ENCODE results near the gene AURKB. TPM values are rescaled to one million over a fixed set of nuclear protein-coding genes. Genes with fewer than 3 reads are reported as not detected.
A peak's percentile ranks its signal among the peaks of the same experiment; 100 is the strongest.
"Not testable (repeated sequence)": the region's sequence is repeated elsewhere in the genome, so short reads cannot be mapped to it uniquely, and the experiment has no call there.

AURKB gene
- polyA plus RNA-seq (2014; cell fraction: cytosol; rRNA removed), result 408 and 427 TPM in 2 replicates
- polyA plus RNA-seq (2014; cell fraction: nucleus; rRNA removed), result 463 and 597 TPM in 2 replicates

DNA sequence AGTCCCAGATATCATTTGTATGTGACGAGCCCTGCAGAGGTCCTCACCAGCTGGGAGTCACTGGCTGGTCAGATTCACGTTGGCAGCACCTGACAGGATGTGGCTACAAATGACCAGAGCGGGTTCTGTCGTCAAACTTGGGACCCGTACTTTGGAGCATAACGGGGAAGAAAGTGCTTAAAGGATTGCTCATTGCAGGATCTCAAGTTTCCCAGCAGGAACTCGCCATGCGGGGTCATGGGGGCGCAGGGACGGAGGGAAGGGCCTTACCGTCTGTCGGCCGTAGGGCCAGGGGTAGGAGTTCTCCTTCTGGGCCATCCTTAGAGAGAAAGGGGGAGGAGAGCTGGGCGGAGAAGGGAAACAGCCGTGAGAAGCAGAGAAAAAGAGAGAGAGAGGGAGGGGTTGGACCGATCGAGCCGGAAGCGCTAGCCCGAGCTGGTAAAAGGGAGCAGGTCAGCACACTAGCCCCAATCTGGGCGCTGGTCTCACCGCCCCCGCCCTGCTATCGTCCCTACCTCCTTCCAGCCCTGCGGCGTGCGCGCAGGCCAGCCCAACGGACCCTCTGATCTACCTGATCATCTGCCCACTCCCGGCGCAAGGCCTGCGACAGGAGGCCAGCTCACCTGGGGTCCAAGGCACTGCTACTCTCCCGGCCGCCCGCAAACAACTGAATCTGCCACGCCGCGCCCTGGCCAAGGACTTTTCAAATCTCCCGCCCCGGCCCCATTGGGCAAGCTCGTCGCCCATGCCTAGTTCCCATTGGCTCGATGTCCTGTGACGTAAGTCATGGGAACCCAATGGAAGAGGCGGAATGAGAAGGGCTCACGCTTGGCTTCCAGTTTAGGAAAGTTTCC, at the start of gene AURKB:
Gene AURKB, minus strand, starts transcription at position 669 of the 854 bp plus-strand sequence. Its CDS starts 351 bp downstream, at position 318.
- peak; percentile 96 for DNase-seq (ENCODE audit: low spot score)

DNA sequence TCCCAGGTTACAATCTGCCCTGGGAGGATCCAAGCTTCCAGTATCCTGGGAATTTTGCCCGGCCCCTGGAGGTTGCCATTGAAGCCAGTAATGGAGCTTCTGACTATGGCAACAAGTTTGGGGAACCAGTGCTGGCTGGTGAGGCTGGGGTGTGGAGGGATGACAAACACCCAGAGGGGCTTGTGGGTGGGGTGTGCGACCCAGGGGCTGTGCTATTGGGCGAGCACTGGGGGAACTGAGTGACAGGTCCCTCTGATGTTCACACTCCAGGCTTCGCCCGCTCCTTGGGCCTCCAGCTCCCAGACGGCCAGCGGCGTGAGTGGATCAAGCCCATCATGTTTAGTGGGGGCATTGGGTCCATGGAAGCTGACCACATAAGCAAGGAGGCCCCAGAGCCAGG, 47.4 kb upstream of the AURKB start:
- DNase-seq (ENCODE audit: low spot score), result no peak

DNA sequence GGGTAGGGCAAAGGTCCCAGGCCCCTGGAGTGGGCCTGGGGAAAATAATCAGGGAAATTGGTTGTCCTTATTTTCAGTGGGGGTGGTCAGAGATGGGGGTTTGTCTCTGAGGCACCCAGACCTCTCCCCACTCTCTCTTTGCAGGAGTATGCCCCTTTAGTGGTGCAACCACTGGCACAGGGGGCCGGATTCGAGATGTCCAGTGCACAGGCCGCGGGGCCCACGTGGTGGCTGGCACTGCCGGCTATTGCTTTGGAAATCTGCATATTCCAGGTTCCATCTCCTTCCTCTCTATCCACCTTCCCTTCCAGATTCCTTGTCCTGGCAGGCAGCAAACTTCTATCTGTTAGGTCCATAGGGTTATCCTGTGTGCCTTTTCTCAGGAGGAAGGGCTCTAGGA, 46.3 kb upstream of the AURKB start:
- no peak for DNase-seq (ENCODE audit: low spot score)

DNA sequence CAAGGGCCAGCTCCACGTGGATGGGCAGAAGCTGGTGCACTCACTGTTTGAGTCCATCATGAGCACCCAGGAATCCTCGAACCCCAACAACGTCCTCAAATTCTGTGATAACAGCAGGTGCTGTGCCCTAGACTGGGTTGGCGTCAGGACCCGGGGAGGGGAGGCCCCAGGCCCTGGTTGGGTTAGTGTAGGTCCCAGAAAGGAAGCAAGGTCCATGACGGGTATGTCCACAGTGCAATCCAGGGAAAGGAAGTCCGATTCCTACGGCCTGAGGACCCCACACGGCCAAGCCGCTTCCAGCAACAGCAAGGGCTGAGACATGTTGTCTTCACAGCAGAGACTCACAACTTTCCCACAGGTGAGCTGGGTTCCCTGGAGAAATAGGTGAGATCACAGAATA, 45.9 kb upstream of the AURKB start:
- DNase-seq (ENCODE audit: low spot score), result no peak

DNA sequence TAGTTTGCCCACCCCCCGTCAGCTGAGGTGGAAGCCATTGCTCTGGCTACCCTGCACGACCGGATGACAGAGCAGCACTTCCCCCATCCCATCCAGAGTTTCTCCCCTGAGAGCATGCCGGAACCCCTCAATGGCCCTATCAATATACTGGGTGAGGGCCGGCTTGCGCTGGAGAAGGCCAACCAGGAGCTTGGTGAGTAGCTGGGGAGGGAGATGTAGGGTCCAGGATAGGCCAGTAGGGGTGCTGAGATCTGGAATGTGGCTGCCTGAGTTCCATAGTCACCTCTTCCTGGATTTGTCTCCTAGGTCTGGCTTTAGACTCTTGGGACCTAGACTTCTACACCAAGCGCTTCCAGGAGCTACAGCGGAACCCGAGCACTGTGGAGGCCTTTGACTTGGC, 45.1 kb upstream of the AURKB start:
- DNase-seq (ENCODE audit: low spot score), result no peak

DNA sequence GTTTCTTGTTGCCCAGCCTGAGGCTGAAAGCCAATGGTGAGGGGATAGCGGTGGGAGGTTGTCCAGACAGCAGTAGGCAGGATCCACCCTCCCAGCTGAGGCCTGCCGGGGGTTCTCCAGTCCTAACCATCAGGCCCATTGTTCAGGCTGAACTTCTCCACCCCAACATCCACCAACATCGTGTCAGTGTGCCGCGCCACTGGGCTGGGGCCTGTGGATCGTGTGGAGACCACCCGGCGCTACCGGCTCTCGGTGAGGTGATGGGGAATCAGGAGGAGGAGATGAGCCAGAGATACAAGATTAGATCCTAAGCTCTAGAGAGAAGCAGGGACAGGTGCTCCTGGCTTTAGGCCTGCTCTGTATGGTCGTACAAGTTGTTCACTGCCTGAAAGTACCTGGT, 44.5 kb upstream of the AURKB start:
- DNase-seq (ENCODE audit: low spot score), result no peak

DNA sequence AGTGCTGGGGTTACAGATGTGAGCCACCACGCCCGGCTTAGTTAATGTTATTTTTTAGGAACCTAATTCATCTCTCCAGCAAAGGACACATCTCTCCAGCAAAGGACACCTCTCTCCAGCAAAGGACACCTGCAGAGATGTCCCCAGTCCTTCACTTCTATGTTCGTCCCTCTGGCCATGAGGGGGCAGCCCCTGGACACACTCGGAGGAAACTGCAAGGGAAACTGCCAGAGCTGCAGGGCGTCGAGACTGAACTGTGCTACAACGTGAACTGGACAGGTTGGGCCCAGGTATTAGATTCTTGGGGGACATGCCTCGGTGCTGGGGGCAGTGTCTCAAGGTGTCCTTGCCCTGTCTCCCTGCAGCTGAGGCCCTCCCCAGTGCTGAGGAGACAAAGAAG, 43.4 kb upstream of the AURKB start:
- no peak for DNase-seq (ENCODE audit: low spot score)

DNA sequence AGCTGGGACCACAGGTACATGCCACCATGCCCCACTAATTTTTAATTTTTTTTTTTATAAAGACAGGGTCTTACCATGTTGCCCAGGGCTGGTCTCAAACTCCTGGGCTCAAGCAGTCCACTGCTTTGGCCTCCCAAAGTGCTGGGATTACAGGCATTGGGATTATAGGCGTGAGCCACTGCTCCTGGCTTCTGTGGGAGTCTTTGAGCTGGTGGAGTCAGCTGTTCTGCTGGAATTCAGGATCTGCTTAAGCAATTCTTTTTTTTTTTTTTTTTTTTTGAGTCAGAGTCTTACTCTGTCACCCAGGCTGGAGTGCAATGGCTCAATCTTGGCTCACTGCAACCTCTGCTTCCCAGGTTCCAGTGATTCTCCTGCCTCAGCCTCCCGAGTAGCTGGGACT, 41.0 kb upstream of the AURKB start:
- DNase-seq (ENCODE audit: low spot score), result not testable (repeated sequence)

DNA sequence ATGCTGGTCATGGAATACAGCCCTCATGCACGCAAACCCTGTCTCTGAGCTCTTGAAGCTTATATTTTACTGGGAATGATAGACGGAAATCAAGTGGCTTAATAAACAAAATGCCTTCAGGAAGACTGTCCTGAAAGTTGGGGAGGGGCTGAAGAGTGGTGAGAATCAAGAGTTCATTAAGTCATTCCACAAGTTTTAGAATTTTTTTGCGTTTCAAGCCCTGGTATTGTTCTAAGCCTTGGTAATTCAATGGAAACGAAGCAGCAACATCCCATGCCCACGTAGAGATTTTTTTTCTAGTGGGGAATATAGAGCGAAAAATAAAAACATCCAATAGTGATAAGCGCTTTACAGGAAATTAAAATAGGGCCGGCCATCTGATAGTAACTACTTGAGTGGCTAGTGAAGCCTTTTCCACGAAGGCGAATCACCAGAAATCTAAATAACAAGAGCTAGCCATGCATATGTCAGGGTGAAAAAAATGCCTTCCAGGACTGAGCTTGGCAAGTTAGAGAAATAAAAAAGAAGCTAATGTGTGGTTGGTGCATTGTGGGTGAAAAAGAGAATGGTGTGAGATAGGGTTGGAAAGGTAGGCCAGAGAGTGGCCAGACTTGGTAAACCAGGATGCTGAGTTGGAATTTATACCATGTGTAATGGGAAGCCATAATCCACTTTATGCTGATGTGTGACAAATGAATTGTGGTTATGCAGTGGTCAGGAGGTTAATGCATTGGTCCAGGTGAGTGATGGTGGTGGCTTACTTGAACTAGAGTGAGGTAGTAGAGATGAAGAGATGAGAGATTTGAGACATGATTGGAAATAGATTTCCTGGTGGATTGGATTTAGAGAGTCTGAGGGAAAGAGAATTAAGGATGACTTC, 39.5 kb upstream of the AURKB start:
- DNase-seq (ENCODE audit: low spot score), result no peak

DNA sequence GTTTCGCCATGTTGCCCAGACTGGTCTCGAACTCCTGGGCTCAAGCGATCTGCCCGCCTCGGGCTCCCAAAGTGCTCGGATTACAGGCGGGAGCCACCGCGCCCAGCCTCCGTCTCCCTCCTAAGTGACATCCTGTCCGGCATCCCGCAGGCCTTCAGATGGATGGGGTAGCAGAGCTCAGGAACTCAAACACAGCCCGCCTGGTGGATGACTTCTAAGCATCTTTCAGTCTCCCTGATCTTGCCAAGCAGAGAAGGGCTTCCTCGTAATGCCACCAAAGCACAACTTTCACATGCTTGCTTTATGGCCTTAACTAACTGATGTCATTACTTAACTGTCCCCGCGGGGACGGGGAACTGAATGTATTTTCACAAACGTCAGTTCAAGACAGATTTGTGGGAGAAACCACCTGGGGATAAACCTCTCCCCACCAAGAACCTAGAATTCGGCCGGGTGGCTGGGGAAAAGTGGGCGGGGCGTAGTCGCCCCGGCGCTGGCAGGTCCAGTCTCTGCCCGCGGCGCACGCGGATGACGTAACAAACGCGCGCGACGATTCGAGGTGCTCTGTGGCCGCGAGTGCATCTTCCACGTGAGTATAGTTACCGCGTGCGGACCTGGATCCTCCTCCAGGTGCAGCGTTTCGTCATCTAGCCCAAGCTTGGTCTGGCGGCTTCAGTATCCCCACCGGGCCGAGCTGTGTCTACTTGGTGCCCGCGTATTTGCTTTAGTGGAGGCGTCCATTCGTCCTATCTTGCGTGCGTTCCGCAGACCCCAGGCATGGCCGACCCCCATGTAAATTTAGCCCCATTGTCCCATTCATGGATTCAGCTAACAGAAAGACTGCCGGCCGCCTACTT, 38.6 kb upstream of the AURKB start, which contains the start of gene PFAS:
Gene PFAS, plus strand, starts transcription at position 539 of the 857 bp plus-strand sequence. CDS start 4,649 bp downstream, outside the sequence.
- peak; percentile 95 for DNase-seq (ENCODE audit: low spot score)

DNA sequence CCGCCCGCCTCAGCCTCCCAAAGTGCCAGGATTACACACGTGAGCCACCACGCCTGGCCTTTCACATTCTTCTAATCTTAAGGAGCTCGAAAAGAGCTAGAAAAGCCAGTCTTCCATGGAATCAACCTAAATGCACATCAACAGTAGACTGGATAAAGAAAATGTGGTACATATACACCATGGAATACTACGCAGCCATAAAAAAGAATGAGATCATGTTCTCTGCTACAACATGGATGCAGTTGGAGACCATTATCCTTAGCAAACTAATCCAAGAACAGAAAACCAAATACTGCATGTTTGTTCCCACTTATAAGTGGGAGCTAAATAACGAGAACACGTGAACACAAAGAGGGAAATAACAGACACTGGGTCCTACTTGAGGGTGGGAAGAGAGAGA, 34.4 kb upstream of the AURKB start:
- no peak for DNase-seq (ENCODE audit: low spot score)

DNA sequence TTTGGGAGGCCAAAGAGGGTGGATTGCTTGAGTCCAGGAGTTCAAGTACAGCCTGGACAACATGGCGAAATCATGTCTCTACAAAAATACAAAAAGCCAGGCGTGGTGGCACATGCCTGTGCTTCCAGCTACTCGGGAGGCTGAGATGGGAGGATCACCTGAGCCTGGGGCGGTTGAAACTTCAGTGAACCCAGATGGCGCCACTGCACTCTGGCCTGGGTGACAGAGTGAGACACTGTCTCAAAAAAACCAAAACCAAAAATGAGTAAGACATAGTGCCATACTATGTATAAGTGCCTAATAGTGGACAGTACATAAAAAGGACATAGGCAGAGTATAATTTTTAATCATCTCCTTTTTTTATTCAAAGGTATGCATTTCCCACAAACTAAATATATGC, 33.5 kb upstream of the AURKB start:
- no peak for DNase-seq (ENCODE audit: low spot score)

DNA sequence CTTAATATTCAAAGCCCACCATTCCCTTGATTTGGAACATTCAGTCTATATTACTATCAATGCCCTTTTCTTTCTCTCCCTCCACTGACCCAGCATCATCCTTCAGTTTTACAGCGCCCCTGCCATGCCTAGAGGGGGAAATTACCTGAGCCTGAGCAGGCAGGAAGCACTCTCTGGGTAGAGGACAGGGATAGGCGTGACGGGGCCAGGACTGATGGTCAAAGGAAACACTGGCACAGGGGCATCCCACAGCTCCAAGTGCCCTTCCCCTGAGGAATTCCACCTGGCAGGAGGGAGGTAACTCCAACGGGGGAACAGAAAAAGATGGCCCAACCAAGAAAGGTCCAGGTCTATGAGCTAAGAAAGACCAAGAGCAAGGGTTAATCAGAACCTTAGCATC, 27.5 kb upstream of the AURKB start:
- DNase-seq (ENCODE audit: low spot score), result no peak

DNA sequence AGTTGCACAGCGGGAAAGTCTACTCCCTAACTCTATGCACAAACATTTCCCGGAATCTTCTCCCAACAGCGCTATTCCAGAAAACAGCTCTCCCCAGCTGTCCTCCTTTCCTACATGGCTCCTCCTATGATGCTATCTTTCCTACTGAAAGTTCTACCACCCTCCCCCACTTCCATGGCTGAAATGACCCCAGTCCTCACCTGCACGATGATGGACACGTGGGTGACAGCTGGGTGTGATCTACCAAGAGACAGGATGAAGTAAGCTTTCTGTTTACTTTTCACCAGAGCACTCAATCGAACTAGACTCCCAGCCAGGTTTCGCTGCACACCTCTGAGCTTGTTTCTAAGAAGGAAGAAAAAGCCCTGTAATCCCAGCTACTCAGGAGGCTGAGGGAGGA, 26.8 kb upstream of the AURKB start:
- DNase-seq (ENCODE audit: low spot score), result no peak

DNA sequence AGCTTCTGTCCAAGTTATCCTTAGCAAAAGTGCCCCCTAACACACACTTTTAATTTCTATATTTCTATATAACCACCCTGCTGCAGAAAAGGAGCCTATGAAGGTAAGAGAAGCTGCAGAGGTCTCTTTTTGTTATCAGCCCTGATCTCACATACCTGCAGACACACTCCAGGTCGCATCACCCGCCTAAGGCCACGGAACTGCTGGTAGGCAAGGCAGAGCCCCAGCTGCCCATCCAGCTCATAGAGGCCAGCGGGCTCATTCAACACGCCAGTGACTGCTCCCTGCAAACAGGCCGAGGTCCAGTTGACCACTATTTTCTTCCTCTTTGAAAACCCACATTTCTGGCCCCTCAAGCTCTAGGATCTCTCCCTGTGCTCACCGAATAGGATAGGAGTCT, 25.3 kb upstream of the AURKB start:
- no peak for DNase-seq (ENCODE audit: low spot score)

DNA sequence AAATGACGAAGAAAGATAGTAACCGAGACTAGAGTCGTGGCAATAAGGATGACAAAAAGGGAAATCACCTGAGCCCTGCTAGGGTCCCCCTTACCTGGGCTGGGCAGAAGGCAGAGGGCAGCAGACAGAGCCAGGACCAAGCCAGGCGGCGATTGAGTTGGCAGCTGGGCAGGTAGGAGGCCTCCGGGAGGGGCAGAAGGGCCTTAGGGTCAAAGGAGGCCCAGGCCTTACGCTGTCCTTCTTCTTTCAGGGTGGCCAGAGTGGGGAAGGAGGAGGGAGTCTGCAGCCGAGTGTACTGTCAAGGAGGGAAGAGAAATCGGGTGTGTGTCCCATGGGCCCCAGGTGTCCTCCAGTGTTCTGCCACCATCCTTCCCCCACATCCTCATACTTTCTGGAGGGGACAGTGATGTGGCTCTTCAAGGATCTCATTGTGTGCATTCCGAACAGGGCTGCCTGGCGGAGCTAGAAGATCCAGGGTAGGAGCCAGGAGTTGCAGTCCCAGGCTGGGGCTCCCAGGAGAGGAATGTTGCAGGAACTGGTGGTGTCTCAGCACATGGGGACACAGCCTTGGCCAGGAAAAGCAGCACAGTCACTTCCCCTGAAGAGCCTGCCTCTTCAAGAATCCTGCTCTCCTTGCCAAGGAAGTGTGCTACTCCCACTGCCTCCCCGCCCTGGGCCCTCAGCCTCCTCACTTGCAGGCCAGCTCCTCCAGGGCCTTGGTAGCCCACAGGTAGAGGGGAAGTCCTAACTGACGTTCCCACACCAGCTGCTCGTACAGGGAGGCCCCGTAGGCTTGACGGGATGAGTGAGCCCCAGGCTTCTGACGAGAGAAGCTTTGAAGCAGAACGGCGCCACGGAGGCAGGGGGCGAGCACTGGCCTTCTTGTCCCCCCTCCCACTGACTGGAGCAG, 24.2 kb upstream of the AURKB start:
- no peak for DNase-seq (ENCODE audit: low spot score)

DNA sequence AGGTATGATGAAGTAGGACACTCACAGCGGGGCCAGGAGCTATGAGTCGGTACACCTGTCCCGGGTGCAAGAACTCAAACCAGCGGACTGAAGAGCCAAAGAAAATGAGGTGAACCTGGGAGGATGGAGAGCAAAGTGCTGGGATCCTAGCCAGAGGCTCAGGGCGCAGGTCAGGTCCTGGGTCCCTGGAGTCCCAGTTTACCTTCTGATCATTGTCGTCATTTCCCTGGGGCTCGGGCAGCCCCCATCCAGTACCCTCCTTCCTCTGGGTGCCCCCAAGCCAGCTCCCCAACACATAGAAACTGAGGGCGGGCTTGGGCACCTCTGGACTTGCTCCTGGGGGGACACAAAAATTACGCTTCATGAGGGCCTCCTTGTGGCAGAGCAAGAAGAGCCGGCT, 21.3 kb upstream of the AURKB start:
- DNase-seq (ENCODE audit: low spot score), result no peak

DNA sequence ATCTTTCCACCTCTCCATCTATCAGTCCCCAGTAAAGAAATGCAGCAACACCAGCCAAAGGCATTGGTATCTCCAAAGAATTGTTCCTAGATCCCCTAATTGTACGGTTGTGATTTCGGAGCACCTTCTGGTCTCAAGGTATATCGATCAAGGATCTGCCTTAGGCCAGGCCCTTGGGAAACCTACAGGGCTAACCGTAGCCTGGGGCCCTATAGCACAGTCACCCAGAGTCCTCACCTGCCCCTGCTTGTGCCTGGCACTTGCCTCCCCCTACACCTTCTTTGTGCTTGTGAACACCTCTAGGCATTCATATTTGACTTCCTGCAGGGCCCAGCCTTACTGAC, 16.8 kb upstream of the AURKB start:
- no peak for DNase-seq (ENCODE audit: low spot score)

DNA sequence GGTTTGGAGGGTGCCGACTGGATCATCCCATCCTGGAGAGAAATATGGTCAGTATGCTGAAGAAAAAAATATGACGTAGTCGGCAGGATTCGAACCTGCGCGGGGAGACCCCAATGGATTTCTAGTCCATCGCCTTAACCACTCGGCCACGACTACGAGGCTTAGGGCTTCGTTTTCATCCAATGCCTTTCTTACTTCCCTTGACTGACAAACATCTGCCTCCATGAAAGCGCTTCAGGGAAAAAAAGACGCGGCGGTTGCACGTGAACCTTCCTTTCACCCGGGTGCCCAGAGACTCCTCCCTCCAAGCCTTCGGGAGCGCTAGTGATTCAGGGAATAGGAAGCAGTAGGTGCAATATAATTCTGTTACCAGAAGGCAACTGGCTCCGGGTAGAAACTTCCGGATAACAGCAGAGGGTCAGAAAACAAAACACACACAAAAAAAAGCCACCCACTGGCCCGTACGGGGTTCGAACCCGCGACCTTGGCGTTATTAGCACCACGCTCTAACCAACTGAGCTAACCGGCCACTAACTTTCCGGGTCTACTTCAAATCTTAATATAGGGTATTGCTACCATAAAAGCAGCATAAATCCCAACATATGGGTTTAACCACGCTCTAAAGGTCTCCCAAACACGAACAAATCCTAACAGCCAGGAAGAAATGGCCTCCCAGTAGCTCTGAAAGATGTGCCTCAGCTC, 16.3 kb upstream of the AURKB start:
- DNase-seq (ENCODE audit: low spot score), result peak; percentile 85

Measured in SK-N-DZ (cell line).